HG03280 (cell line): Measurements from ENCODE around the gene TMEM63B.
A peak's percentile ranks its signal among the peaks of the same experiment; 100 is the strongest.
"Not testable (repeated sequence)": the region's sequence is repeated elsewhere in the genome, so short reads cannot be mapped to it uniquely, and the experiment has no call there.

Source experiments
- ATAC-seq: cut with Tn5 transposase; IDR thresholded peaks from one replicate; pipeline ENCODE4 v1.9.1; 2021; ENCODE audit warnings: mild to moderate bottlenecking, moderate library complexity; ENCODE audit not compliant: unreplicated experiment

The TMEM63B gene

DNA sequence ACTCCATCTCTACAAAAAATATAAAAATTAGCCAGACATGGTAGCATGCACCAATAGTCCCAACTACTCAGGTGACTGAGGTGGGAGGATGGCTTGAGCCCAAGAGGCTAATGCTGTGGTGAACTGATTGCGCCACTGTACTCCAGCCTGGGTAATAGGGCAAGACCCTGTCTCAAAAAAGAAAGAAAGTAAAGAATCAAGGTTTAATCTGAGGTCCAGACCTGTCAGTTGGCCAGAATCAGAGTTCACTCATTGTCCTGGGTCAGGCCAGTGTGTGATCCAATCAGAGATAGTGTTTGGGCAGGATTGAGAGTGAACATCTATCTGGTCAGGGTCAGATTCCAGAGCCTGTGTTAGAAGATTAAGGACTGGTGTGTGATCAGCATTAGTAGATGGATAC is 15.5 kb downstream of the TMEM63B start:
- no peak for ATAC-seq

DNA sequence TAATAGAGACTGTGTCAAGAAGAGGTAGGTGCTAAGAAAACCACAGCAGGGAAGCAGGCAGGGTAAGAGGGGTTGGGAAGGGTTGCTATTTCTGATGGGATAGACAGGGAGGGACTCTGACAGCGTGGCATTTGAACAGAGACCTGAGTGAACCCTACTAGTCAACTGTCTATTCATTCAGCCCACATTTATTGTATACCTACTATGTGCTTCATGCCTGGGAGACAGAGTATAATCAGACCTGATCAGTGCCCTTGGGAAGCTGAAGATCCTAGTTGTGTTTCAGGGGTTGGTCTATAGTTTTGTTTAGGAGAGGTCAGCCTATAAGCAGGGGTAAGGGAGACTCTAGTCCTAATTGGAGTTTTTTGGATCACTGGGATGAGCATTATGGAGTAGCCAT is 16.4 kb downstream of the TMEM63B start:
- no peak for ATAC-seq

DNA sequence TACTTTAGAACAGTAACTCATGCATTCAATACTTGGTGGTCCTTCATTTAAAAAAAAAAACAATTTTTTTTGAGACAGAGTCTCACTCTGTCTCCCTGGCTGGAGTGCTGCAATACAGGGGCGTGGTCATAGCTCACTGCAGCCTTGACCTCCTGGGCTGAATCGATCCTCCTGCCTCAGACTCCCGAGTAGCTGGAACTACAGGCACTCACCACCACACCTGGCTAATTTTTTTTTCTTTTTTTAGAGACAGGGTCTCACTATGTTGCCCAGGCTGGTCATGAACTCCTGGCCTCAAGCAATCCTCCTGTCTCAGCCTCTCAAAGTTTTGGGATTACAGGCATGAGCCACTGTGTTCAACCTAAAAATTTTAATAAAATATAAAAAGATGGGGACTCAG is 17.2 kb downstream of the TMEM63B start:
- ATAC-seq: not testable (repeated sequence)

DNA sequence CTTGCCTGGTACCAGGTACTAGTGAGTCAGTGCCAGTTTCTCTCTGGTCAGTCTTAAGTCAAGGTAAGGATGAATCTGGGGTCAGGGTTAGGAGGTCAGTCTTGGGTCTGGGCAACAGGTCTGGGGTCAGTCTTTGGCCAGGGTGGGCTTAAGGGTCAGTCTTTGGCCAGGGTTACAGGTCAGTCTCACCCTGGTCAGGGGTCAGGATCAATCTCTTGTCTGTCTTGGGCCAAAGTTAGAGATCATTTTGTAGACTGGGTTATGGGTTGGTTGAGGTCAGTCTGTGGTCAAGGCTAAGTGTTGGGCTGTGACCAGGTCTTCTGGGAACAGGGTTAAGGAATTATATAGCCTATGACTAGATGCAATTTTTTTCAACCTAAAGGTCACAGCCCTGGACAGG is 18.5 kb downstream of the TMEM63B start:
- ATAC-seq: no peak

DNA sequence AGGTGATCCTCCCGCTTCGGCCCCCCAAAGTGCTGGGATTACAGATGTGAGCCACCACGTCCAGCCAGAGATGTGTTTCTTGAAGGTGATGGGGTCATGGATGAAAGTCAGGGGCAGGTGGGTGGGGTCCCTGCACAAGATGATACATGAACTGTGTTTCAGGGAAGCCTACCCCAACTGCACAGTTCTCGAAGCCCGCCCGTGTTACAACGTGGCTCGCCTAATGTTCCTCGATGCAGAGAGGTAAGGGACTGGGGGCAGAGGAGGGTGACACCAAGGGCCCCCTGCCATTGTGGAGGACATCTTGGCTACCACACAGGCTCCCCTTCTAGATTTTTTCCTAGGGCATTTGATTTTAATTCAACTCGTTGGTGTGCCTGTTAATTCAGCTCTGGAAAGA is 19.3 kb downstream of the TMEM63B start:
- ATAC-seq: no peak

DNA sequence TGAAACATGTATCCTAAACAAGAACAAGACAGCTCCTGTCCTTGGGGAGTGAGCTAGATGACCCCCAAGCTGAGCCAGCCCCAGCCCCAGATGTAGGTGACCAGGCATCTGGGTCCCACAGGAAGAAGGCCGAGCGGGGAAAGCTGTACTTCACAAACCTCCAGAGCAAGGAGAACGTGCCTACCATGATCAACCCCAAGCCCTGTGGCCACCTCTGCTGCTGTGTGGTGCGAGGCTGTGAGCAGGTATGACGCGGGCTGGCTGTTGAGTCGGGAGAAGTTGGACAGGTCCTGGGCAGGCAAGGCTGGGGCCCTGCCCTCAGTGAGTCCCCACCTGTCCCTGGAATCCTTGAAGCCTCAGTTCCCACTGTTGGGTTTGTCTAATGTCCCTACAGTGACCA is 19.9 kb downstream of the TMEM63B start:
- no peak for ATAC-seq

DNA sequence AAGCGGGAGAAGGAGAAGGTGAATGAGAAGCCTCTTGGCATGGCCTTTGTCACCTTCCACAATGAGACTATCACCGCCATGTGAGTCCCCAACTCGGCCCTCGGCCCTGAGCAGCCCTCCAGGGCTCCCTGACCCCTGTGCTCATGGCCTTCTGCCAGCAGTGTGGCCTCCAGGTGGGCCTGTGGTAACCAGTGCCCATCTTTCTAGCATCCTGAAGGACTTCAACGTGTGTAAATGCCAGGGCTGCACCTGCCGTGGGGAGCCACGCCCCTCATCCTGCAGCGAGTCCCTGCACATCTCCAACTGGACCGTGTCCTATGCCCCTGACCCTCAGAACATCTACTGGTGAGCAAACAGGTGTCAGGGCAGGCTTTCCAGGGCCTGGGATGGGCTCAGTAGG is 21.0 kb downstream of the TMEM63B start:
- no peak for ATAC-seq

DNA sequence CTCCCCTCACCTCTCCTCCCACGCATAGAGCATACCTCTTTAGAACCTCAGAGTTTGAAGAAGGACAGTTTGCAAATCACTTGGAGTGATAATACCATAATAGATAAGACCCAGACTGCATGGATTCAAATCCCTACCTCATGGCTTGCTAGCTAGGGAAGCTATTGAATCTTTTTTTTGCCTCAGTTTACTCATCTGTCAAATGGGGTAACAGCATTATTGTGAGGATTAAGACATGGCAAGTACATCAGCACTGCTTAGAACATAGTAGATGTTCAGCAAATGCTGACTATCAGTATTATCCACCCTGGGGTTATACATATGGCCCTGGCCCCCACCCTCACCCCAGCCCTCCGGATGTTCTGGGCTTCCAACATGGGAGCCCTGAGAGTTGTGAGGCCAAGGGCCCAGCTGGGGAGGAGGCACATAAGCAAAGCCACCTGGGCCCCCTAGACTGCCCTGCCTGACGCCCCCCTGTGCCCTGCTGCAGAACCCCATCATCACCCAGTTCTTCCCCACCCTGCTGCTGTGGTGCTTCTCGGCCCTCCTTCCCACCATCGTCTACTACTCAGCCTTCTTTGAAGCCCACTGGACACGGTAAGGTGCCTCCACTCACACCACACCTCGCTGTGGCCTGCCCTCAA is 22.1 kb downstream of the TMEM63B start:
- ATAC-seq: no peak

DNA sequence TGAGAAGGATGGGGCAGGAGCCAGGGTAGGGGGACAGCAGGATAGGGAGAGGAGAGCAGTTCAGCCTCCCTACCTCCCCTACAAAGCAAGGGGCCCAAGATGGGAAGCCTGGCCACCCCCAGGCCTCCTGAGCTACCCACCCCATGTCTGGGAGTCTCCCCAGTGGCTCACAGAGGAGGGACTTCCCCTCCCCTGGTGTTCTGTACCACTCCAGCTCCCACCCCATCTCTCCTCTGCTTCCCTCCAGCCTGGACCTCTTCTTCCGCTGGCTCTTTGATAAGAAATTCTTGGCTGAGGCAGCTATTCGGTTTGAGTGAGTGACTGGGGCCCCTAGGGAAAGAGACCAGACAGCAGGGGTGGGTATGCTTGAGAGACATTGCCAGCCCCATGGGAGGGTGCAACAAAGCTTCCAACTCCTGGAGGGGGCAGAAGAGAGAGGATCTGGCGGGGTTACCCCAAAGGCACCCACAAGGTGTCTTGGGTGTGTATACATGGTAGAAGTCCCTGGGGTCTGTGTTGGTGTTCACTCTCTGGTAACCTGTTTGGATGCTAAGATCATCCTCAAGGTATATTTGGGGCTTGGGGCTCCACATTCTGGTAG is 23.1 kb downstream of the TMEM63B start:
- no peak for ATAC-seq

DNA sequence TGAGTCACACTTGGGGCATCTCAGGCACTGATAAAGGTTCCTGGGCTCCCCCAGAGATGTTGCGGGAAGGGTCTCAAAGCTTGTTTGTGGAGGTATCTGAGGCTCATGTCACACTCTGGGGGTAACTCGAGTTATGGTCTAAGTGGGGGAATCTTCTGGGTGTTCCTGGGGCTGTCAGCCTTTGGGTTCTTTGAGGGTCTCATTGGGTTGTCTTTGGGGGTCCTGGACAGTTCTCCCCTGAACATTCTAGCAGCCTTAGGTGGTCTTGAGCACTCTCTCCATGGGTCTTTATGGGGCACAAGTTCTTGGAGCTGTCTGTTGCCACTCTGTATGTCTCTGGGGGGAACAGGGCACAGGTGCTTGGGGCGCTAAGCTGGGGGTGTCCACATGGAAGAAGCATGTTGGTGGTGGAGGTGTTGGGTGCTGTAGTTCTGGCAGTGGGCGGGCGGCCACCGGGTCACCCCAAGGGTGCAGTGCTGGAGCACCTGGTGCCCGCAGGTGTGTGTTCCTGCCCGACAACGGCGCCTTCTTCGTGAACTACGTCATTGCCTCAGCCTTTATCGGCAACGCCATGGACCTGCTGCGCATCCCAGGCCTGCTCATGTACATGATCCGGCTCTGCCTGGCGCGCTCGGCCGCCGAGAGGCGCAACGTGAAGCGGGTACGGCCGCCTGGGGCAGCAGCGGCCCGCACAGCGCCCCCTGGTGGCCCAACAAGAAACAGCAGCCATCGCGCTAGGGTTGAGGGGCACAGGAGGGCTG is 24.2 kb downstream of the TMEM63B start:
- peak; percentile 73 for ATAC-seq

DNA sequence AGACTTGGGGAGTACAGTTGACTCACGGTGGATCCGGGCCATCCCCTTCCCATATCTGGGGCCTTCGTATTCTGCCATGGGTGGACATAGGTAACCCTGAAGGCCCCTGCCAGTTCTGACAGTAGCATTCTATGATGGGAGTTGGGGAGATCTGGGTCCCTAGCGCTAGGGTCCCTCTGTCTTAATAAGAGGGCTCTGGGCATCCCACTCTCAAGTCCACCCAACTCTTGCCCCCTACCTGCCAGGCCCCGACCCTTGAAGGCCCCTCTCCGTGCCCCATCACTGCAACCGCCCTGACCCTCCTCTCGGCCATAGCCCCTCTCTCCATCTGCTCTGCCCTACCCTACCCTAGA is 24.7 kb downstream of the TMEM63B start:
- no peak for ATAC-seq

DNA sequence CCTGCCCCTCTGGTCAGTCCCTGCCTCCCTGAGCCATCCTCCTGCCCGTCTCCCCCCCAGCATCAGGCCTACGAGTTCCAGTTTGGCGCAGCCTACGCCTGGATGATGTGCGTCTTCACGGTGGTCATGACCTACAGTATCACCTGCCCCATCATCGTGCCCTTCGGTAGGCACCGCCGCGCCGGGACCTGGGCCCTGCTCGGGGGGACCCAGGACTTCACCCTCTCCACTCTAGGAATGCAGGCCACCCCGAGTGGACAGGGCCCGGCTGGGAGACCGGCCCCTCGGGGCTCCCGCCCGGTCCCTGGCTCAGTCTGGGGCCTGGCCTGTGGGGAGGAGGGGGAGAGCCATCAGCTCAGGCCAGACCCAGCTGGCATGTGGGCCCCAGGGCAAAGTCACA is 25.2 kb downstream of the TMEM63B start:
- no peak for ATAC-seq

DNA sequence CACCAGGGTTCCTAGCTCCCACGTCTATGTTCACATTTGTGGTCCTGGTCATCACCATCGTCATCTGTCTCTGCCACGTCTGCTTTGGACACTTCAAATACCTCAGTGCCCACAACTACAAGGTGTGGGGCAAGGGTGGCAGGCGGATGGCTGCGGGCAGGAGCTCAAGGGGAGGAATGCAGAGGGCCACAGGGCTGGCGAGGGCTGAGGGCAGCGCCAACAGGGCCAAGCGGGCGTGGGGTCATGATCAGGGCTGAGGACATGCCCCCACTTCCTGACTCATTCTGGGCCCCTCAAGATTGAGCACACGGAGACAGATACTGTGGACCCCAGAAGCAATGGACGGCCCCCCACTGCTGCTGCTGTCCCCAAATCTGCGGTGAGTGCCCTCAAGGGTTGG is 26.7 kb downstream of the TMEM63B start:
- ATAC-seq: no peak

DNA sequence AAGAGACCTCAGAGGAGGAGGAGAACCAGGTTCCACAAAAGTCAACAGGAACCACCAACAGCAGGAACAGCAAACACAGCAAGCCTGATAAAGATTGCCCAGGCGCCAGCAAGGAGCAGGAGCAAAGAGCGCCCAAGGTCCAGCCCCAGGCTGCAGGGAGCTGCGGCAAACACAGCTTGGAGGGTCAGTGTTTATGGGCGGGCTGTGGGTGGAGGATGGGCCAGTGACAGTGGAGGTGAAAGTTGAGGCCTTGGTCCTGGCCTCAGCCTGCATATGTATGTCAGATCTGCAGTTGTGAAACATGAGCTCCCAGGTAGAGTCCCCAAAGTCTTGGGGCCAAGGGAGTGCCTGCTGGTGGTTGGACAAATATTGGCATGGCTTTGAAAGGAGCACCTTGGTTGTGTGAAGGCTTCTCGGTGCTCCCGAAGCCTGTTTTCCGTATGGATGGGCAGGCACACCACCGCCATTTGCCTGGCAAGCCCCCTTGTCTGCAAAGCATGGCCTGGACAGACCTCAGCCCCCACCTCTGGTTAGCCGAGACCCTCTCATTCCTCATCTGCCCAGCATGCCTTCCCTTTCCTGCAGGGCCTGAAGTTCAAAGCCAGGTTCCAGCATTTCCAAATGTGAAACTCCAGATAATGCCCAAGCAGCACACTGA is 29.3 kb downstream of the TMEM63B start:
- no peak for ATAC-seq

DNA sequence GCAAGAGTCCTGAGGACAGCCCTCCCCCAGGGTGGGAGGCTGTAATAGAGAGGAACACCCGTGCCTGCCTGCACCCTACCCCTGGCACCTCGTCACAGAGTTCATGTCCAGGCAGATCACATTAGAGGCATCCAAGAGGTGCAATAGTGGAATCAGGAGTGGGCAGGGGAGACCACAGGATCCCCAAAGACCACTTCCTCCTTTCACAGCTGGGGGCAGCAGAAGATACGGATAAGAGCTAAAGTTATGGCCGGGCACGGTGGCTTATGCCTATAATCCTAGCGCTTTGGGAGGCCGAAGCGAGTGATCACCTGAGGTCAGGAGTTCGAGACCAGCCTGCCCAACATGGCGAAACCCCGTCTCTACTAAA is 29.8 kb downstream of the TMEM63B start:
- ATAC-seq: no peak

DNA sequence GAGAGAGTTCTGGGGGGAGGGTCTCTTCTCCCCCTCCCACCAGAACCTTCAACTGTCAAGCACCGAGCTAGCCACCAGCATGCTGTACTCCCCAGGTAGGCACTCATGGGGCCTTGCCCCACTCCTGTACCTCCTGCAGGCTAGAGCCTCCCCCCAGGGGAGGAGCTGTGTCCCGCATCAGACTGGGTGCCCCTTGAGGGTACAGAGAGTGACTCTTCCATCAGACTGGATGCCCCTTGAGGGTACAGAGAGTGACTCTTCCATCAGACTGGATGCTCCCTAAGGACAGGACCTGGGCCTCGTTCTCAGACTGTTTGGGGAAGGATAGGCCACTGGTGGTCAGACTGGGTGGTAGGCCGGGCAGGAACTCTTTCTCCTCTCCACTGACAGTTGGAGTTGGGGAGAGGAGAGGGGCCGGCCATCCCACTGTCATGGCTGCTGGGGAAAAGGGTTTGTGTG is 31.4 kb downstream of the TMEM63B start, which contains the start of gene CAPN11:
CAPN11 (plus strand) TSS at position 51 of the 459 bp plus-strand sequence; CDS start at position 80, 29 bp downstream.
- ATAC-seq: no peak

DNA sequence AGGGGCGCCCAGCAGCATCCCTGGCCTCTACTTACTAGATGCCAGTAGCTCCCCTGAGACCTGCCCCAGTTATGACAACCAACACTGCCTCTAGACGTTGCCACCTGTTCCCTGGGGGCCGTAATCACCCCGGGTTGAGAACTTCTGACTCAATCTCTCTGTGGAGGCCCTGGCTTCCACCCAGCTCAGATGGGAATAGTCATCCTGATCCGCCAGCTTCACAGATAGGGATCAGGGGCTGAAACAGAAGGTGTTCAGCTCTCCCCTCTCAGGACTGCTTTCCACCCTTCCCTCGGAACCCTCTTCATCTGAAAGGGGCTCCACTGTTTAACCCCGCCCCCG is 34.6 kb downstream of the TMEM63B start:
- no peak for ATAC-seq

DNA sequence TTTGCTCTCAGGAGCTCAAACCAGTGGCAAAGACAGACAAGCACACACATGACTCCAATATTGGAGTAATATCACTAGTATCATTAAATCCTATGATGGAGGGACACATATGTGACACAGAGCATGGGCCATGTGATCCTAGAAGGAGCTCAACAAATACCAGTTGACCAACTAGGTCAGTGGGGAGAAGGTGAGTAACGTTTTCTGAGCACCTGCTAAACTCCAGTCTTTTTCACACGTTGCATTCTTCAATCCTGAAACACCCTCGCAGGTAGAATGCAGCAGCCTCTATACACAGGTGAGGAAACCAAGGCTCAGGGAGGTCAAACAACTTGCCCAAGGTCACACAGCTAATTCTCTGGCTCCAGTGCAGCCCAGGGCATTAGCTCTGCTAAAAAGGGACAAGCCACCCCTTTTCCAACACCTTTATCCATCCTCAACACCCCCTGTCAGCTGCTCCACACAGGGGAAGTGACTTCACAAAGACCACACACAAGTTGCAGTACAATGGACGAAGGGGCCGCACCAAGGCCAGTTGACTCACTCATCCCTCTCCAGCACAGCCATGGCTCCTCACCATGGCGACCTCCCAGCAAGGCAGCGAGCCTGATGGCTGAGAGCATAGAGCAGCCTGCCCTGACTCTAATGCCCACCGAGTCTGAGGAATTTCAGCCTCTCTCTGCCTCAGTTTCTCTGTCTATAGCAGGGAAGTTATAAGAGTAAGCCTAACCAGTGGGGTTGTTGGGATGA is 35.7 kb downstream of the TMEM63B start:
- no peak for ATAC-seq

DNA sequence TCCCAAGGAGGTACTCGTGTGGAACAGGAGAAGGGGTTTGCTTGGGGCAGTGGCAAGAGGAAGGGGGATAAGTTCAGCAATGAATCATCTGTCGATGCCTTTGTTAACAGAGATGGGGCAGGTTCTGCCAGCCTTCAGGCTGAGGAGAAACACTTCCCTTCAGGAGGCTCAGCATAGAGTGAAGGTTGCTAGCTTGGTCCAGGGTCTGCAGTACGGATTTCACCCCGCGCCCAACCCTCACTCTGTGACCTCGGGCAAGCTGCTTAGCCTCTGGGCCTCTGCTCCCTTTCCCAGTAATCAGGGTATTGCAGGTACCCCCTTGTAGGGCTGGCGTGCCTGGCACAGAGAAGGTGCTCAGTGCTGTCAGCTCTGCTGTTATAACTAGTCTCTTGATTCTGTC is 38.8 kb downstream of the TMEM63B start:
- ATAC-seq: no peak

DNA sequence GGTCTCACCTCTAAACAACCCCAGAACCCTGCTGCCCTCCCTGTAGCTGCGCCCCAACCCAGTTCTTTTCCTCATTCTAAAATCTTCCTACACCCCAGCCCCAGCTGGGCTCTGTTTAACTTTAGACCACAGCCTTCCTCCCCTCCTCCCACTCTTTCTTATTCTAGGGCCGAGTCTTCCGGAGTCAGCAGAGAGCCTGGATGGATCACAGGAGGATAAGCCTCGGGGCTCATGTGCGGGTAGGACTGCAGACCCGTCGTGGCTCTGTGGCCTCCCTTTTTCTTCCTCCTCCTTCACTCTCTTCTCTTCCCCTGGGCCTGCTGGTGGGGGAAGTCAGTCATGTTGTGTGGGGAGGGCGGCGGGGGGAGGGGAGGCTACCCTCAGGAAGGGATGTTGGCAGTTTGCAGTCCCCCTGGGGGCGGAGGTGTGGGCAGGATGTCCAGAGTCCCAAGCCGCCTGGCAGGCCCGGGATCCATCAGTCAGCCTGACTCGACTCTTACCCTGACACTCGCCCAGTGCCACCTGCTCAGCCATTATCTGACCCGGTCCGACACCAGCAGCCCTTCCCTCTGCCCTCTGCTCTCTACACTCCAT is 39.3 kb downstream of the TMEM63B start:
- no peak for ATAC-seq

DNA sequence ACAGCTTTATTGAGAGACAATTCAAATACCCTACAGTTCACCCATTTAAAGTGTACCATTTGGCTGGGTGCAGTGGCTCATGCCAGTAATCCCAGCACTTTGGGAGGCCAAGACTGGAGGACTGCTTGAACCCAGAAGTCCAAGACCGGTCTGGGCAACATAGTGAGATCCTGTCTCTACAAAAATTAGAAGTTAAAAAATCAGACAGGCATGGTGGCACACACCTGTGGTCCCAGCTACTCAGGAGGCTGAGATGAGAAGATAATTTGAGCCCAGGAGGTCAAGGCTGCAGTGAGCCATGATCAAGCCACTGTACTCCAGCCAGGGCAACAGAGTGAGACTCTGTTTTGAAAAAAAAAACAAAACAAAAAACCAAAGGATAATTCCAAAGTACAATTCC is 40.2 kb downstream of the TMEM63B start:
- no peak for ATAC-seq
